ENCODE results near the gene STAT4.

STAT4 gene

DNA sequence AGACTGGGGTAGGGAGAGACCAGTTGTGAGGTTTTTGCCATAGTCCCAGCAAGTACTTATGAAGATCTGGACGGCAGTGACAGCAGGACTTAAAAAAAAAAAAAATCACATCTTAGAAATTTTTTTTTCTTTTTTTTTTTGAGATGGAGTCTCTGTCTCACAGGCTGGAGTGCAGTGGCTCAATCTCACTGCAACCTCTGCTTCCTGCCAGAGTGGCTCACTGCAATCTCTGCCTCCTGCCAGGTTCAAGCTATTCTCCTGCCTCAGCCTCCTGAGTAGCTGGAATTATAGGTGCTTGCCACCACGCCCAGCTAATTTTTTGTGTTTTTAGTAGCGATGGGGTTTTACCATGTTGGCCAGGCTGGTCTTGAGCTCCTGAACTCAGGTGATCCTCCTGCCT lies 22.4 kb upstream of the STAT4 start:
- DNase-seq, result no peak

DNA sequence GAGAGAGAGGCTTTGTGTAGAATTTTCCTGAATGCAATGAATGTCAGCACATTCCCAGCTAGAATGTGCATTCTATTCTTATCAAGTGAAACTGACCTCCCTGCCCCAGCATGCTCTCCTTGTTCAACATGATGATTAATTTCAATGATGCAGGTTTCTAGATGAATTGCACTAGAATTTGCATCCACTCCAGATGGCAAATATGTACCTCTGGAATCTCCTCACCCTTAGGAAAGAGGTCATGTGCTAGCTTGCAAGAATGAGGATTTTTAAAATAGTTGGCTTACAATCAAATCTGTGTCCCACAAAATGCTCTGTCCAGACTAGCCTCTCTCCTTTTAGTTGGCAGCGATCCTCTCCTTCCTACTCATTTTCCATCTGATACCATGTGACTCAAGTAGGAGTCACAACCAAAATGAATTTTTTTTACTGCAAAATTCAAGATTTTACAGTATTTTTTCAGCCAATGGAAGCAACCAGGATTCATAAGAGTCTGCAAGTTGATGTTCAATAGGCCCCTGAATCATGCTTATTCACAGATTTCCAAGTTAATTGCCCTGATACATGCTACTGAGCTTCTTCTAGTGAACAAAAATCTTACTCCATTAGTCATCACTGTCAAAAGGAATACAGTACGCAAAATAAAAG lies 21.0 kb upstream of the STAT4 start:
- no peak for DNase-seq

DNA sequence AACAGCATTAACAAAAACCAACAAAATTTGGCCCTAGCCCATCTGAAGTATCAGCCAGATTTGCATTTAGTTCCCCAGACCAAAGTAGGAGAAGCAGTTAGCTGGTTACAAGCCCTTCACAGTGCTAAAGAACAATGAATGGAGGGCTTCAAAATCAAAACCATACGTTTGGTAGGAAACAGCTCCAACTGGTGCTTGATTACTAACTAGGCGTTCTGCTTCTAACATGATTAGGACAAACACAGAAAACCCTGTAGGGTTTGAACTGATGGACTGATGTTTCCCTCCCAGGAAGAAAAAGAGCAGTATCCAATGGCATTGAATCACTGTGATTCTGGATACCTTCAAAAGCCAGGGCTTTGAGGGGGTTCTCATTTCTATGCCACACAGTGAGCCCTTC lies 20.5 kb upstream of the STAT4 start:
- DNase-seq, result no peak

GRCh38 chr2:191170773-191171172 lies 20.0 kb upstream of the STAT4 start:
- no peak for DNase-seq

- no peak for DNase-seq
Observed at GRCh38 chr2:191170301-191170636, 19.5 kb upstream of the STAT4 start.

GRCh38 chr2:191169456-191170300 lies 18.9 kb upstream of the STAT4 start:
- no peak for DNase-seq

GRCh38 chr2:191167766-191168165 lies 17.0 kb upstream of the STAT4 start:
- DNase-seq, result no peak

- no peak for DNase-seq
Observed at GRCh38 chr2:191166756-191167445, 16.1 kb upstream of the STAT4 start.

- DNase-seq, result no peak
Observed at GRCh38 chr2:191166111-191166755, 15.4 kb upstream of the STAT4 start.

DNA sequence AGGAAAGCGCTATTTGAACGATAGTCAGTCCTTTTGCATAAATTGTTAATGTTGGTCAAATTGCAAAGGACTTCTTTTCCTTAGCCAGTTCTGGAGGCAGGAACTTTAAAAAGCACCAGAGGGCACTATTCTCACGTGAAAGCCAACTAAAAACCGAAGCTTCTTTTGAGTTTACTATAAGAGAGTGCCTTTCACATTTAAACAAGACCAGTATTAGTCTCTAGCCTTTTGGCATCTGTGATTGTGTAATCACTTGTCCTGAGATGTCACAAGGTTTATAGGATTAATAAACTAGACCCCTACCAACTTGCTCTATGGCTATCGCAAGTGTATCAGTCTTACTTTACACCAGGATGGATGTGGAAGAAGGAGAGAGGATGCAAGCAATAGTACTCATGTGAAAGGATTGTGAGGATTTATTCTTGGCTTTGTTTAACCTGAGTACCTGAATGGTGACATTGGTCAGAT lies 14.4 kb upstream of the STAT4 start:
- no peak for DNase-seq

DNA sequence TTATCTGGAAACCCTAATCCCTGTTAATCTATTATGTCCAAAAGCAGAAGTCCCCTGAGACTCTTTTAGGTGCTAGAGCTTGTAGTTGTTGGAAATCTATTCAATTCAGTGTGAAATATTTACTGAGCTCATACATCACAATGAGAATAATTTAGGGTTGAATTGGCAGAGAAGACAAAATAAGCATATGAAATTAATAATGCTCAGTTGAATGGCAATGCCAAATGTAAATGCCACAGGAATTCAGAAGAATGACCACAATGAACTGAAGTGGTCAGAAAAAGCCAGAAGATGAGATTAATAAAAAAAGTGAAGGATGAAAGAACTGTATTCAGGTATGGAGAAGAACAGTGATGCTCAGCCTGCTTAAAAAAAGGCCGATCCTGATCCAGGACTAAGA lies 8.0 kb upstream of the STAT4 start:
- DNase-seq, result no peak

DNA sequence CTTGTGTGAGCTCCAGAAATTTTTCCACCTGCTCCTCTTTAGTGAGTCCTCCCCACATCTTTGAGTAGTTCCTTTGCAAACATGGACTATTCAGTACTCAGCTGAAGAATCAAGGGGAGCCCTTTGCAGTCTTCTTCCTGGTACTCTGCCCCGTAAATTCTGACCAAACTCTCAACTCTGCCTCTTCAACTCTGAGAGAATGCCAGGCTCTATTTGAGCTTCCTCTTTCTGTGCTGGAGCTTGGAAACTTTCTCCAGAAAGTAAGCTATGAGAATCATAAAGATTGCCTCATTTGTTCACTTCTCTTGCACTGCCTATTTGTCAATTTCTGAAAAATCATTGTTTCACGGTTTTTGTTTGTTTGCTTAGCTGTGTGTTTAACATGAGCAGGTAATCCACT lies 7.4 kb upstream of the STAT4 start:
- no peak for DNase-seq

GRCh38 chr2:191155608-191156071 lies 4.8 kb upstream of the STAT4 start:
- no peak for DNase-seq

- no peak for DNase-seq
Observed at GRCh38 chr2:191153716-191154115, 2.9 kb upstream of the STAT4 start.

- no peak for DNase-seq
Observed at GRCh38 chr2:191152482-191153240, 1.9 kb upstream of the STAT4 start.

DNA sequence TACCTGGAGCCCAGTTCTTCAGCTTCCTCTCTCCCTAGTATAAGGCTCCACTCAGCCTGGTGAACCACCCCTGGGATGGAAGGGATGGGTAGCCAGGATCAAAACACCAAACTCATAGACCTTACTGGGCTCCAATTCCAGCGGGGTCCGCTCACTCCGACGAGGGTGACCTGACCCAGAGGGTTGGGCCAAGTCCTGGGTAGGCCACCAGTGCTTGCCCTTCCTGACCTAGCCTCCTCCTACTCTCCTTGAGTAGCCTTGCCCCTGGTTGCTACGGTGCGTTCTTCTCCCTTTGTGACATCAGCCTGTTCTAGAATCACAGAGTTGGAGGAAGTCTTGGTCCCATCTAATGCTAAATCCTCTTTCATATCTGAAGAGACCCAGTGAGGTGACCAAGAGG lies 537 bp upstream of the STAT4 start:
- DNase-seq, result no peak

DNA sequence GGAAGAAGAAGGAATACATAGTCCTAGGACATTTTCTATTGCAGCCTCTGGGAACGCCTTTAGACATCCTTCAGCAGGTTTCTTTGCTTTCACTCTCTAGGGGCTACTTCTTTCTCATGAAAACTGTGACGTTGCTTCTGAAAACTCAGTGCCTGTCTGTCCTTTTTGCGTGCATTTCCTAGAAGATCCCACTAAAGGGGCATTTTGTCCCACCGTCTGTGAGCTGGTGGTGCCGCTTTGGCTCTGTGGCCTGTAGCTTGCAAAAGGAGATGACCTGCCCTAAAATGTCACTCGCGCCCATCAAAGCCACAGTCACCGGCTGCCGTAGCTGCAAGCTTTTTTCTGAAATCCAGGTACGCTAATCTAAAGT lies 579 bp downstream of the STAT4 start:
- peak in 1 of 2 experiments; percentile 5 for DNase-seq

- no peak for DNase-seq
Observed at GRCh38 chr2:191149391-191149790, 1.4 kb downstream of the STAT4 start.

DNA sequence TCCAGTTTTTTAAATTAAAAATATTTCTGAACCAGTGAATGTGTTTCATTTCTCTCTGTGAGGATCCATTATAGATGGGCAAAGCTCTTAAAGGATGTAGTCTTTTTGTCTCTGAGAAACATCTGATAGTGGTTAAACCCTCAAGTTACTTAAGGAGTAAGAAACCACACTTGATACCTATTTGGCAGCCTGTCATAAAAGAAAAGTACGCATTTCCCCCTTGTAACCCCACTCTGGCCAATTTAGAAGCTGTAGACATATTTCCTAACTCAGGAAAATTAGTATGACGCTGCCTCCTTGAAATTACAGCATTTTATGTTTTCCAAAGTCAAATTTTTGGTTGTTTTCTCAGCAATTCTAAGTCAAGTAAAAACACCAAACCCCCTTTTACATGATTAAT lies 2.0 kb downstream of the STAT4 start:
- DNase-seq, result no peak

DNA sequence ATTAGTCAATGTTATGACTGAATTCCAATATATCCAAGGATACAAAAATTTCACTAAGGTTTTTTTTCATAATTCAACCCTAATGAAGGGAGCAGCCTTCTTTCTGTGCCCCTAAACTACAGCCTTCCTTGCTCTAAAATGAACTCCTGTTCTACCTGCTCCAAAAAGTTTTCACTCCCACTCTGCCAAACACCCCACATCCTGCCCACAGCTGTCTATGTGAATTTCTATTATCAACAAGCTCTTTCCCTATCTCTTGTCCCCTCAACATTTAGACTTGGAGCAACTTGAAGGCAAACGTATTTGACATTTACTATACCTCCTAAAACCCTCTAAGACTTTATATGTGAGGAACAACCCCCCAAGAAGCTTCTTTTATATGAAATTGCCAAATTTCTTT lies 2.5 kb downstream of the STAT4 start:
- no peak for DNase-seq

DNA sequence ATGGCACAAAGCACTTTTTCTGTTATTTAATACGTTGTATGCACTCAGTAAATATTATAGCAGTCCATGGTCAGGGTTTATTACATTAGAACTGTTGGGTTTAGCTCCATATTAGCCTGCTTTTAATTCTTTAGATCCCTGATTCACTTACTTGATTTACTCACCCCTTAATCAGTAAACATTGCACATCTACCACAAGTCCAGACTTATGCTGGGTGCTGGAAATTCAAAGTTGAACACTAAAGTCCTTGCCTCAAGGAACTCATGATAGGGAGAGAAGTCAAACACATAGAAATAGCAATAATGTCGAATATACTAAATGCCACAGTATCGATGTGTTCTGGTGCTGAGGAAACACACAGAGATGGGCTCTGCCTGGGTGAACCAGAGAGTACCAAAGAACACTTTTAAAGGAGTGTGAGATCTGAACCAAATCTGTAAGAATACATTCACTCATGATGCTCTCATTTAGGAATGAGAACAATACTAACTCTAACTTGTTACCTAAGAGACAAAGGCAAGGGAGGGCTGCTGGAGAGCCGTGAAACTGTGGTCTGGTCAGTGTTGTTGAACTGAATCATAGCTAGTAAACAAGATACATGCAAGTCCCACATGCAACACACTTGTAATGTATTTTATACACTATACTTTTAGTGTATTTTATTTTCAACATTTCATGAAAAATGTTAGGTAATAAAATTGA lies 4.9 kb downstream of the STAT4 start:
- no peak for DNase-seq

- DNase-seq, result no peak
Observed at GRCh38 chr2:191144217-191144616, 6.6 kb downstream of the STAT4 start.
